Memory B cell (primary cell): ENCODE data around the gene ANGPTL5.
A peak's percentile ranks its signal among the peaks of the same experiment; 100 is the strongest.

Source experiments
- ATAC-seq: fragments of 150-1000 bp; cut with Tn5 transposase; 2 replicates; pipeline ENCODE4 v1.10.0; 2021; ENCODE audit warnings: low read depth, mild to moderate bottlenecking, moderate library complexity
- DNase-seq, 2 donors: peaks; one replicate each; pipeline ENCODE4 v3.0.0; 2022; ENCODE audit warnings: low spot score in 2 of 2
- H3K27ac Mint-ChIP-seq: one replicate; pipeline ENCODE4 v1.8.0; 2022; ENCODE audit warnings: mild to moderate bottlenecking, moderate library complexity, mixed read lengths
- H3K27me3 Mint-ChIP-seq: one replicate; pipeline ENCODE4 v1.8.0; 2022; ENCODE audit warnings: mixed read lengths
- H3K36me3 Mint-ChIP-seq: one replicate; pipeline ENCODE4 v1.8.0; 2022; ENCODE audit warnings: mild to moderate bottlenecking, mixed read lengths
- H3K4me1 Mint-ChIP-seq: one replicate; pipeline ENCODE4 v1.8.0; 2022; ENCODE audit warnings: mixed read lengths
- H3K4me3 Mint-ChIP-seq: one replicate; pipeline ENCODE4 v1.8.0; 2022; ENCODE audit warnings: mild to moderate bottlenecking, moderate library complexity, mixed read lengths
- H3K9me3 Mint-ChIP-seq: one replicate; pipeline ENCODE4 v1.8.0; 2022; ENCODE audit warnings: mixed read lengths

The ANGPTL5 gene

DNA sequence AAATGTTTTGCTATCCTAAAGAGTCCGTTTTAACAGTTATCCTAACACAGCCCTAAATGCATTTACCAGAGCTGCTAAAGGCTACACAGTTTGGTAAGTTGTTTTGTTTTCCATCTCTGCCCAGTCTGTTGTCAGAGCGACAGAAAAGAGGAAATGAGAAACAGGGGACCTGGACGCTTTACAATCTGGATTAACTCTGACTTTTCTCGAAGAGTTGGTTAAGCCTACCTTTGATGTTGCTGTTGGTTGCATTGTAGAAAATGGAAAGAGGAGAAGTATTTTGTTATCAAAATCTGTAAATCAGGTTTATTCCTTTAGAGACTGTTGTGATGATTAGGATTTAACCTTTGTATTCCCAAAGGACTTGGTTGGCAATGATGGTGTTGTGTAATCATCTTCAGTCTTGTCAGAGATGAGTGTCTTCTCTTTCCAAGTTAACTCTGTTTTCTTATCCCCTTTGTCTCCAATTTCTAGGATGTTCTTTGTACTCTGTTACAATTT is 481 bp downstream of the ANGPTL5 start:
- Mint-ChIP-seq H3K4me1 (peaks cover 19% of the 10 kb centered on the region), H3K9me3 (no peaks in the 10 kb centered on the region), H3K27ac (peak overlapping the region; percentile 100), H3K4me3 (peak overlapping the region; percentile 97), H3K27me3 (peaks cover 3% of the 10 kb centered on the region), H3K36me3 (no peaks in the 10 kb centered on the region)
- ATAC-seq, result peak; percentile 57
- peak; percentile 25 to 68 for DNase-seq

DNA sequence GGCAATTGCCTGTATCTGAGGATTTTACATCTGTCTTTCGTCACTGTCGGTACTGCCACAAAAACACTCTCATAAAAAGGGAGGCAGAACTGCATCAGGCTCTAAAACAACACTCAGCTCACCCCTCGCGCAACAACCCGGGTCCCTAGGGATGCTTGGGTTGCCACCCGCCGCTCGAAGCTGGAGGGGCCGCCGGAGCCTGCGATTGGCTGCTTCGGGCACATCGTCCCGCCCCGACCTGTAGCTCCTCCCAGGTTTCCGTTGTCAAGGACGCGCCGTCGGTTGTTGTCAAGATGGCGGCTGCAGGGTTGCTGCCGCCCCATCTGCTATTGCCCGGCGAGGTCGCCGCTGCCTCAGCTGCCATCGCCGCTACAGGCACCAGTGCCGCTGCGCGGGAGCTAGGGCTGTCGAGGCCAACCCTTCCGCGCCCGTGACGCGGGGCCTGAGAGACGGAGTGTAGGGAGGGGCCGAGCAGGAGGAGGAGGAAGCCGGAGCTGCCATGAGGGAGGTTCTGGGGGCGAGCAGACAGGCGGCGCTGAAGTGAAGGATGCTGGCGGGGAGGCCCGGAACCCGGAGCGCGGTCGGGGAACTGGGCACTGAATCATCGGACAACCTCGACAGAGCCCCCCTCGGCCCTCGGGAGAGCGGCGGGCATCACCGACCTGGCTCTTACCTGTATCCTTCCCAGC is 1.4 kb downstream of the ANGPTL5 start, which contains the start of gene CEP126:
TSS of gene CEP126 (plus strand) at position 273 of the 689 bp plus-strand sequence. CDS start at position 548, 275 bp downstream.
- H3K9me3 Mint-ChIP-seq, result no peaks in the 10 kb centered on the region
- peaks cover 19% of the 10 kb centered on the region for H3K4me1 Mint-ChIP-seq
- DNase-seq (peak; percentile 98), ATAC-seq (peak; percentile 82)
- H3K27me3 Mint-ChIP-seq, result peaks cover 3% of the 10 kb centered on the region
- no peaks in the 10 kb centered on the region for H3K36me3 Mint-ChIP-seq
- H3K27ac Mint-ChIP-seq, result peak within 1 kb of the TSS; percentile 100
- H3K4me3 Mint-ChIP-seq, result peak within 1 kb of the TSS; percentile 97

DNA sequence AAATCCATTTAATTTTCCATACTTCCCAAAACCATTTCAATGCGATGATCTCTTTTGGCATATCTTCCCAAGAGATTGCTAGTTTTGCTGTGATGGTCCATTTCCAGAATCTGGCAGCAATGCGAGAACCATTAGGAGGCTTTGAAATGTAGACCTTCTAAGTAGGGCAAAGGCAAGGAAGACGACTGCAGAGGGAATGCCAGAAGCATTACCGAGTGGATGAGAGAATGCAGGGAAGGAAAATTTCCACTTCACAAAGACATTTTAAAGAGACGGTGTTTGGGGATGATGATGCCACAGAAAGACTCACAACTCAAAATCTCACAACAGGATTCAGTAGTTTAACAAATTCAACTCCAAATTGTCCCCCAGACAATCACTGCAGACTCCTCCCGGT is 2.0 kb downstream of the ANGPTL5 start:
- Mint-ChIP-seq H3K36me3 (no peaks in the 10 kb centered on the region), H3K9me3 (no peaks in the 10 kb centered on the region), H3K27me3 (peaks cover 3% of the 10 kb centered on the region), H3K4me1 (peaks cover 19% of the 10 kb centered on the region), H3K4me3 (peak overlapping the region; percentile 97), H3K27ac (peak overlapping the region; percentile 100)
- ATAC-seq (no peak), DNase-seq (no peak)

DNA sequence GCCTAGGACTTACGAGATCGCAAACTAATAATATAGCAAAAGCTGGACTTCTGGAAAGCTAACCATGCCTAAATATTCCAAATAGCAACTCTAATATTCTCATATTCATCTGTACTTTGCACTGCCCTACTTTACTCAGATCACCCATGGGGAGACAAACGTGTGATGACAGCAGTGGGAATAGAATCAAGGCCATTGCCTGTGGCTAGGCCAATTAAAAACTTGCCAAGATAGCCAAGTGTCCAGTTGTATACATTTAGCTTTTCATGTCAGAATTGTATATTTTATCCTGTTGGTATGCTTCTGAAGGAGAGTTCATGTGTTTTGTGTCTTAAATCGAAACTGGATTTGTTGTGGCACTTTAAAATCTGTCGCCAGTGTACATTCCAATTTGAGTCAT is 2.7 kb downstream of the ANGPTL5 start:
- no peaks in the 10 kb centered on the region for H3K36me3 Mint-ChIP-seq

DNA sequence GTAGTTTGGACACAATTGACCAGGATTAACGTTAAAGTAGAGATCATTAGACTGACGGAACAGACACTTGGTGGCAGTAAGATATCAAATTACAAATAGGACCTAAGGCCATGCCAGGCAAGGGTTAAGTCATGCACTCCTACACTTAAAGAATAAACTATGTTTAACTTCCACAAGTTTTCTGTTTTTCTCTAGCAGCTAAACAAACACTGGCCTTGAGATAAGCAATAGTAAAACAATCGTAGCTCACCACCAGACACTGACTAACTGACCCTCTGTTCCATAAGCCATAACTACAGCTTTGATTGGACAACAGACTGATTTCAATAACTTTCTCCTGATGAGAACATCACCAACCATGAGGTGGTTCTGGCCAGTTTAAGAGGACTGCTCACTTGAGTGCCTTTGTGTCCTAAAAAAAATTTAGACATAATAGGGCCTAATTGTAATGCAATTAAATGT is 3.5 kb downstream of the ANGPTL5 start:
- Mint-ChIP-seq H3K9me3 (no peaks in the 10 kb centered on the region), H3K4me1 (peaks cover 19% of the 10 kb centered on the region), H3K4me3 (no peak overlapping the region), H3K27me3 (peaks cover 3% of the 10 kb centered on the region), H3K36me3 (no peaks in the 10 kb centered on the region), H3K27ac (no peak overlapping the region)
- DNase-seq (no peak), ATAC-seq (no peak)

More for the DNA sequence above, 2.7 kb downstream of the ANGPTL5 start:
- Mint-ChIP-seq H3K9me3 (no peaks in the 10 kb centered on the region), H3K4me3 (no peak overlapping the region), H3K27me3 (peaks cover 3% of the 10 kb centered on the region), H3K27ac (no peak overlapping the region), H3K4me1 (peaks cover 19% of the 10 kb centered on the region)
- DNase-seq (no peak), ATAC-seq (no peak)

DNA sequence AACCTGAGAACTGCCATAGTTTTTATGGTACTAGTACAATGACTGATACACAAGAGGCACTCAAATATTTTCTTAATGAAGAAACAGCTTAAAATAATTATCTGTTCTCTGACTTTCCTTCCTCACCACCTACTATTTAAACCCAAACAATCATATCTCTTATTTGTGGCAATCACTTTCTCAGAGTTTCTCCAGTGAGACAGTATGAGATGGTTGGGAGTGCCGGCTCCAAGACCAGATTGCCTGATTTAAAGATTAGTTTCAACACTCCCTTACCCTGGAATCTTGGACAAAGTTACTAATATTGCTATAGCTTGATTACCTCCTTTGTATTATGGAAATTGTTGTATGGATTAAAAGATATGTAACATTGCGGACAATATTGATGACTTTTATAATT is 7.2 kb downstream of the ANGPTL5 start:
- peaks cover 10% of the 10 kb centered on the region for H3K27me3 Mint-ChIP-seq
- H3K36me3 Mint-ChIP-seq, result no peaks in the 10 kb centered on the region
- H3K4me1 Mint-ChIP-seq, result no peaks in the 10 kb centered on the region
- H3K27ac Mint-ChIP-seq, result no peak overlapping the region
- no peak overlapping the region for H3K4me3 Mint-ChIP-seq
- H3K9me3 Mint-ChIP-seq, result no peaks in the 10 kb centered on the region
- DNase-seq (no peak), ATAC-seq (no peak)

DNA sequence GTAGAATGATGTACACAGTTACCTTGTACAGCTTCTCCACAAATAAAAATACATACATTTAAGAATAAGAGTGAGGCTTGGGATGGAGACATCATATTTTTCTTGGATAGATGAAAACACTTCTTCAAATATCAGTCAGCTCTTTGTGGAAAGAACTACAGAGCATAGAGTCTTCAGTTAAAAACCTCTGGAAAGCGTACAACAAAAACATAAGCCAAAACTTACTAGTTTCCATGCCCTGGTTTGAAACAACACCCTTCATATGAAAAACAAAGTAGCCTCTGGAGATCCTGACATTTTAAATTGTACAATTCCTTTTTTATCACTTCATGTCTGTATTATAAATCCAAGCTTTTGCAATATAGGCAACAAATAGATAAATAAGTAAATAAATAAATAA is 8.5 kb downstream of the ANGPTL5 start:
- H3K4me3 Mint-ChIP-seq, result no peak overlapping the region
- no peaks in the 10 kb centered on the region for H3K4me1 Mint-ChIP-seq
- H3K9me3 Mint-ChIP-seq, result no peaks in the 10 kb centered on the region
- peaks cover 10% of the 10 kb centered on the region for H3K27me3 Mint-ChIP-seq
- no peak for DNase-seq
- ATAC-seq, result no peak
- H3K36me3 Mint-ChIP-seq, result no peaks in the 10 kb centered on the region
- no peak overlapping the region for H3K27ac Mint-ChIP-seq

DNA sequence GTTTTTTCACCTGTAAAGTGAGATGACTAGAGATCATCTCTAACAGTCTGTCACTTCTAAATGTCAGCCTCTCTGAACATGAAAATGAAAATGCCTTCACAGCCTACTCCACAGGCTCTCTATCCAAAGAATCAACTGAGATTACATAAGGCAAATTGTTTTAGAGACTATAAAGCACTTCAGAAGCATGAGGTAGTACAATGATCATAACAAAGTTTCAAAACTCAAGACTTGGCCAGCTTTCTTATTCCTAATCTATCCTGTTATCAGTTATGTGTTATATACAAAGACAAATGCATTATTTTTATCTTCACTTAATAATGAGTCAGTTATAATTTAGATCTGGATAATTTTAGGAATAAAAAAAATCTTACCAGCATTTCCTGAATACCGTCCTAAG is 21.8 kb downstream of the ANGPTL5 start:
- no peaks in the 10 kb centered on the region for H3K4me1 Mint-ChIP-seq
- H3K27ac Mint-ChIP-seq, result no peak overlapping the region
- no peaks in the 10 kb centered on the region for H3K36me3 Mint-ChIP-seq
- peaks cover 10% of the 10 kb centered on the region for H3K27me3 Mint-ChIP-seq
- H3K4me3 Mint-ChIP-seq, result no peak overlapping the region
- H3K9me3 Mint-ChIP-seq, result no peaks in the 10 kb centered on the region
- no peak for DNase-seq
- no peak for ATAC-seq

DNA sequence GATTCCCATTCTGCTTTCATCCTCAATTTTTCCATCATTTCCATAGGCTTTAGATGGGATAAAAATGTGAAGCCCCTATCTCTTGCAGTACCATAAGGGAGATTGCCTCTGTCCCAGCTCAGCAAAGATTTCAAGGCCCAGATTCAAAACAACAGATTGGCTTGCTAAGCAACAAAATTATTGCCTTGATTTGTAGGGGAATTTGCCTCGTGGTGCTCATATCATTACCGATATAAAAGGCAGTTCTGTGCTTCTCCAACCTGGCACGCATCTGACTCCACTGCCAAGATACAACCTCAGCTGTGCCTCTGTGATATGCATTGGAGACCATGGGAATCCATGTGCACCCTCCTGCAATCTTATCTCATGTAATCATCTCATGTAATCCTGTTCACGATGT is 26.6 kb downstream of the ANGPTL5 start:
- ATAC-seq, result no peak
- H3K4me1 Mint-ChIP-seq, result no peaks in the 10 kb centered on the region
- H3K9me3 Mint-ChIP-seq, result no peaks in the 10 kb centered on the region
- DNase-seq, result no peak
- no peak overlapping the region for H3K27ac Mint-ChIP-seq
- H3K4me3 Mint-ChIP-seq, result no peak overlapping the region
- no peaks in the 10 kb centered on the region for H3K36me3 Mint-ChIP-seq
- peaks cover 20% of the 10 kb centered on the region for H3K27me3 Mint-ChIP-seq

DNA sequence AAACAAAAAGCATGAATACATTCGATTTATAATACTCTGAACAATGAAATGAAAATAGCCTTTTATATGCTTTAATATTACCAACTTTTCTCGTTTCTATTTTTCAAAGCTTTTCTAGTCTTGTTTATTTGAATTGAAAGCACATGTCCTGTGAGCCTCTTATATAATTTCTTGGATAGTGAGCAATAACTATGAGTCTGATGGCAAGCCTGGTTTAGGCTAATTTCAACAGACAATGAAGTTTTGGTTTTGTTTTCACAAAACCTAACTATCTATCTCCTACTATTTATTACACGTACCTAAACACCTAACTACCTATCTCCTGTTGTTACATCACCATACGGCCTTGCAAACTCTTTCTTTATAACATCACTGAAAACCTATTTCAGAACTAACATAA is 30.7 kb downstream of the ANGPTL5 start:
- Mint-ChIP-seq H3K27ac (no peak overlapping the region), H3K9me3 (no peaks in the 10 kb centered on the region), H3K36me3 (no peaks in the 10 kb centered on the region), H3K27me3 (peaks cover 16% of the 10 kb centered on the region), H3K4me1 (no peaks in the 10 kb centered on the region), H3K4me3 (no peak overlapping the region)
- DNase-seq, result no peak
- no peak for ATAC-seq

DNA sequence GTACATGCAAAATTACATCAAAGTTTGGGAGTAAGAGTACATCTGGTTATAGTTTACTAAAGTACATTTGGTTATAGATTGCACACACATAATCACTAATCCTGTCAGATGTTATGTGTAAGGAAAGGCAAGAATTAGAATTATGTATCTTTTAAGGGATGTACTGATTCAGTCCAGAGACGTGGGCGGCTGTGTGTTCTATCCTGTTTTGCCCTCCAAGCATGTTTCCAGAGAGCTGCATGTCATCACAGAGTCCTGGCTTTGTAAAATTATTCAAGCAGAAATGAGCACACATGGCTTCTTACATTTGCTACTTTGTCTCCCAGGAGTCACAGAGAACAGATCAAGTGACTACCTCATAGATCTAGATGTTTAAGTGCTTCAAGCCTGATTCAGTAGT is 34.7 kb downstream of the ANGPTL5 start:
- Mint-ChIP-seq H3K27ac (no peak overlapping the region), H3K36me3 (no peaks in the 10 kb centered on the region), H3K4me1 (no peaks in the 10 kb centered on the region), H3K4me3 (no peak overlapping the region), H3K27me3 (peaks cover 8% of the 10 kb centered on the region), H3K9me3 (no peaks in the 10 kb centered on the region)
- DNase-seq (no peak), ATAC-seq (no peak)

DNA sequence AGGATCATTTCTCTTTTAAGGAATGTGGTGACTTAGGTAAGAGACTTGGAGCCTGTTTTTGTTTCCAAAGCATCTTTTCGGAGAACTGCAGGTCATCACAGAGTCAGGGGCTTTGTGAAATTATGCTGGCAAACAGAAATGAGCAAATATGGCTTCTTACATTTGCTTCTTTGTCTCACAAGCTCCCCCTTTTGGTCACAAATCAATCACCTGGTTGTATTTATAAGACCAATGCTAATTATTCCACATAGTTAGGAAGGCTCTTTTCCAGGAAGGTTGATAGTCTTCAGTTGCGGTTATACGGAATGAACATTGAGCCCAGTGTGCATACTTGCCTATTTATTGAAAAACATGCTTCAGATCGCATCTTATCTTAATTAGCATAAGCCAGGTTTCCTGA is 36.1 kb downstream of the ANGPTL5 start:
- Mint-ChIP-seq H3K4me1 (no peaks in the 10 kb centered on the region), H3K9me3 (no peaks in the 10 kb centered on the region), H3K4me3 (no peak overlapping the region), H3K36me3 (no peaks in the 10 kb centered on the region), H3K27me3 (peaks cover 5% of the 10 kb centered on the region), H3K27ac (no peak overlapping the region)
- DNase-seq (no peak), ATAC-seq (no peak)

DNA sequence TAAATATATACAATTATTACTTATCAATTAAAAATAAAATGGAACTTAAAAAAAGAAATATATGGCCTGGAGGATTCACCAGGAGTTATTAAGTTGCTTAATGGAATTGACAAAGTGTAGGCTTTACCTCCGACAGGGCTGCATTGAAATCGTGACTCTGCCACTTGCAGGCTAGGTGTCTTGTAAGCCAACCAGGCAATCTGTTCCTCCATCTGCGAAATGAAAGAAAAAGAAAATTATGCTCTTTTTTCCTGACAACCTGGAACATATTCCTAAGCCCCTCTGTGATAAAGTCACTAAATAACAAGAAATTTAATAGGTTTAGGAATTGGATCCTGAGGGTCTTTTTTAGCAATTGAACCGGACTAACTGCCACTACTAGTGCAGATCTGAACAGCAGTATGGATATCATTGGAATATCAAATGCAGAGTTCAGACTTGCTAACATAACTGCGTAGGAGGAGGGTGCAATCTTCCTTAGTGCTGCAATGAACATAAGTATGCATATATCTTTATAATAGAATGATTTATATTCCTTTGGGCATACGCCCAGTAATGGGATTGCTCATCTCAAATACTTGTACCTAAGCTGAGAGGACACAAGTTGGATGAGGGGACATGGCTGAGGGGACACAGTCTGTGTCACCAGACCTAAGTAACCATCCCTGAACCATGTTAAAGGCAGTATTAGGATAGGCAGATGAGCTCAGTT is 44.0 kb downstream of the ANGPTL5 start:
- no peaks in the 10 kb centered on the region for H3K36me3 Mint-ChIP-seq
- no peak overlapping the region for H3K4me3 Mint-ChIP-seq
- DNase-seq (no peak), ATAC-seq (no peak)
- H3K27me3 Mint-ChIP-seq, result peaks cover 7% of the 10 kb centered on the region
- peaks cover 1% of the 10 kb centered on the region for H3K9me3 Mint-ChIP-seq
- no peak overlapping the region for H3K27ac Mint-ChIP-seq
- no peaks in the 10 kb centered on the region for H3K4me1 Mint-ChIP-seq

DNA sequence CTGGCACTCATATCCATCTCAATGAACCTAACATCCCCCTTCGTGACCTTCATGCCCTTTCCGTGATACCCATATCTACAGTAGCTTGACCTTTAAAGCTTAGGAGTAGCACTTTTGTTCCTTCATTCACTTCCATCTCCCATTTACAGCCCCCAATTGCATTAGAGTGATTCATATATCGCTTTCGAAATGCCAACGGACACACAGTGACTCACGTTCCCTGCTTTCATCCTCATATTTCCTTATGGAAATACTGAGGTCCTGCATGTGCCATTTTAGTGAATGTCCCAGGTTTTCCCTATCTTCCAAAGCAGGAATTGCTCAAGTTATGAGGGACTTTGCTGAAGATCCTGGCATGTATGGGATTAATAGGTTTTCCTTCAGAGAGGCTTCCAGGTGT is 45.8 kb downstream of the ANGPTL5 start:
- no peak for ATAC-seq
- no peak for DNase-seq
- Mint-ChIP-seq H3K27ac (no peak overlapping the region), H3K27me3 (peaks cover 7% of the 10 kb centered on the region), H3K36me3 (no peaks in the 10 kb centered on the region), H3K4me3 (no peak overlapping the region), H3K9me3 (peaks cover 1% of the 10 kb centered on the region), H3K4me1 (no peaks in the 10 kb centered on the region)
